ENCODE data around the gene CFAP74. TPM values are rescaled to one million over a fixed set of nuclear protein-coding genes. Genes with fewer than 3 reads are reported as not detected.

CFAP74 gene
- total and polyA plus RNA-seq, 2 donors (not counting 3 experiments of a cell fraction or from before 2014, with no cell fraction given) = not detected

- H3K9ac ChIP-seq (replicated peaks; ENCODE audit: extremely low read depth, insufficient read depth, low read length) = no peak overlapping the region
- H3K4me3 ChIP-seq (replicated peaks in 1 of 3; ENCODE audit: insufficient read depth in 1 of 3, low read depth in 1 of 3, low read length in 3 of 3) = no peak overlapping the region
- no peak for TF ChIP-seq MYC (IDR thresholded peaks at IDR 0.05; ENCODE audit: low read depth, low read length)
- TF ChIP-seq, protein P1, sequence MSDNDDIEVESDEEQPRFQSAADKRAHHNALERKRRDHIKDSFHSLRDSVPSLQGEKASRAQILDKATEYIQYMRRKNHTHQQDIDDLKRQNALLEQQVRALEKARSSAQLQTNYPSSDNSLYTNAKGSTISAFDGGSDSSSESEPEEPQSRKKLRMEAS (IDR thresholded peaks at IDR 0.05; ENCODE audit: insufficient read depth, insufficient read length) = no peak
- no peak for TF ChIP-seq POLR2AphosphoS5 (IDR thresholded peaks at IDR 0.05; ENCODE audit: insufficient read depth, low read depth, low read length)
- TF ChIP-seq GATA2 (IDR thresholded peaks at IDR 0.05; ENCODE audit: insufficient read depth, insufficient read length, low read depth, low read length) = no peak
- no peak for TF ChIP-seq JUN (IDR thresholded peaks at IDR 0.05; ENCODE audit: borderline replicate concordance, insufficient read depth, insufficient read length, low read depth)
- TF ChIP-seq EZH2 (IDR thresholded peaks at IDR 0.05; ENCODE audit: borderline replicate concordance, low read depth, low read length, severe bottlenecking) = no peak
- no peak for TF ChIP-seq POLR2A (IDR thresholded peaks at IDR 0.05; ENCODE audit: low read depth, low read length)
- TF ChIP-seq FOS (IDR thresholded peaks at IDR 0.05; ENCODE audit: borderline replicate concordance, insufficient read depth, low read length) = no peak
- TF ChIP-seq, protein P2, sequence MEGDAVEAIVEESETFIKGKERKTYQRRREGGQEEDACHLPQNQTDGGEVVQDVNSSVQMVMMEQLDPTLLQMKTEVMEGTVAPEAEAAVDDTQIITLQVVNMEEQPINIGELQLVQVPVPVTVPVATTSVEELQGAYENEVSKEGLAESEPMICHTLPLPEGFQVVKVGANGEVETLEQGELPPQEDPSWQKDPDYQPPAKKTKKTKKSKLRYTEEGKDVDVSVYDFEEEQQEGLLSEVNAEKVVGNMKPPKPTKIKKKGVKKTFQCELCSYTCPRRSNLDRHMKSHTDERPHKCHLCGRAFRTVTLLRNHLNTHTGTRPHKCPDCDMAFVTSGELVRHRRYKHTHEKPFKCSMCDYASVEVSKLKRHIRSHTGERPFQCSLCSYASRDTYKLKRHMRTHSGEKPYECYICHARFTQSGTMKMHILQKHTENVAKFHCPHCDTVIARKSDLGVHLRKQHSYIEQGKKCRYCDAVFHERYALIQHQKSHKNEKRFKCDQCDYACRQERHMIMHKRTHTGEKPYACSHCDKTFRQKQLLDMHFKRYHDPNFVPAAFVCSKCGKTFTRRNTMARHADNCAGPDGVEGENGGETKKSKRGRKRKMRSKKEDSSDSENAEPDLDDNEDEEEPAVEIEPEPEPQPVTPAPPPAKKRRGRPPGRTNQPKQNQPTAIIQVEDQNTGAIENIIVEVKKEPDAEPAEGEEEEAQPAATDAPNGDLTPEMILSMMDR (IDR thresholded peaks at IDR 0.05; ENCODE audit: extremely low read depth in 1 of 2, insufficient read depth in 1 of 2, low read depth in 1 of 2, low read length in 2 of 2) = no peak
- no peak overlapping the region for H3K4me2 ChIP-seq (ENCODE audit: insufficient read depth, low read length)
- H3K36me3 ChIP-seq (ENCODE audit: control insufficient read depth in 2 of 2, extremely low read depth in 1 of 2, insufficient read depth in 2 of 2, low read length in 2 of 2) = no peaks in the 10 kb centered on the region
- H2AFZ ChIP-seq (ENCODE audit: low read depth, low read length) = no peak overlapping the region
- intact Hi-C loops (cut with micrococcal nuclease) = no loop called here
- H3K79me2 ChIP-seq (ENCODE audit: control insufficient read depth, insufficient read depth, low read length) = no peaks in the 10 kb centered on the region
- H3K9me3 ChIP-seq (replicated peaks; ENCODE audit: control insufficient read depth, insufficient read depth, low read length) = peaks cover 2% of the 10 kb centered on the region
- dilution Hi-C loops (cut with MboI; ENCODE audit: extremely low pct_ligation_motif_present, low sequenced_read_pairs) = no loop called here
- no peaks in the 10 kb centered on the region for H4K20me1 ChIP-seq (replicated peaks; ENCODE audit: control insufficient read depth, extremely low read depth, insufficient read depth, low read length)
- no peaks in the 10 kb centered on the region for H3K9me1 ChIP-seq (replicated peaks; ENCODE audit: control insufficient read depth, extremely low read depth, insufficient read depth, low read length)
- H3K4me1 ChIP-seq (ENCODE audit: control insufficient read depth, extremely low read depth, insufficient read depth, low read length) = no peaks in the 10 kb centered on the region
- FAIRE-seq (no peak), DNase-seq (ENCODE audit: low read depth, low spot score) (no peak)
- CTCF ChIA-PET = no interaction called here
- H3K27me3 ChIP-seq (ENCODE audit: control insufficient read depth in 2 of 2, insufficient read depth in 2 of 2, low read length in 2 of 2) = no peaks in the 10 kb centered on the region
- no peak overlapping the region for H3K27ac ChIP-seq (ENCODE audit: insufficient read depth, low read depth, low read length)
- BruUV-seq (replicated peaks) = no TSS peak
- POLR2A ChIA-PET = no interaction called here
Observed at GRCh38 chr1:1938613-1939295, 64.8 kb downstream of the CFAP74 start.

Measured in endothelial cell of umbilical vein (primary cell).